OCI-LY7 (cell line): ENCODE results near the gene ARFIP2. TPM values are rescaled to one million over a fixed set of nuclear protein-coding genes. Genes with fewer than 3 reads are reported as not detected.

ENCODE experiments used
- BruUV-seq: library from RNA; stranded (reverse); fragments of 400-500 nt; replicated peaks from 2 replicates; lab custom pipeline; 2021; lab: Mats Ljungman, UMichigan
- CTCF ChIA-PET: fragments of 300-600 bp; sonication (Branson Sonifier 250); formaldehyde crosslinking; loops from one replicate; lab custom pipeline; 2022; ENCODE audit warnings: antibody characterized with exemption; ENCODE audit not compliant: unreplicated experiment; lab: Charles Lee
- POLR2A ChIA-PET: fragments of 300-600 bp; sonication (Branson Sonifier 250); formaldehyde crosslinking; loops from one replicate; lab custom pipeline; 2022; ENCODE audit warnings: antibody characterized with exemption; lab: Charles Lee
- DNase-seq: peaks from one replicate; pipeline ENCODE4 v3.0.0-alpha.2; 2015; ENCODE audit warnings: low spot score
- H2AFZ ChIP-seq: fragments of 200-600 bp; sonication (generic), shearing (Covaris generic); 2 replicates; pipeline ENCODE4 v1.6.1; 2014; ENCODE audit warnings: mild to moderate bottlenecking, antibody characterized with exemption, low read length, moderate library complexity
- H3K27ac ChIP-seq: fragments of 200-600 bp; sonication (generic); 2 replicates; pipeline ENCODE4 v1.5.1; 2014; ENCODE audit warnings: mixed run types, low read depth, mild to moderate bottlenecking, moderate library complexity, low read length, inconsistent platforms; ENCODE audit not compliant: poor library complexity, severe bottlenecking
- H3K36me3 ChIP-seq: fragments of 200-600 bp; sonication (generic); 2 replicates; pipeline ENCODE4 v1.6.1; 2014; ENCODE audit warnings: mild to moderate bottlenecking, antibody characterized with exemption, low read length, moderate library complexity, mixed read lengths; ENCODE audit not compliant: insufficient read depth
- H3K4me1 ChIP-seq: fragments of 200-600 bp; sonication (generic); 2 replicates; pipeline ENCODE4 v1.5.1; 2014; ENCODE audit warnings: mild to moderate bottlenecking, low read length; ENCODE audit not compliant: insufficient read depth, poor library complexity, severe bottlenecking
- H3K4me2 ChIP-seq: fragments of 200-600 bp; sonication (generic); 2 replicates; pipeline ENCODE4 v1.6.1; 2014; ENCODE audit warnings: mild to moderate bottlenecking, low read length
- H3K4me3 ChIP-seq: fragments of 200-600 bp; sonication (generic); 2 replicates; pipeline ENCODE4 v1.5.1; 2014; ENCODE audit warnings: mild to moderate bottlenecking, low read depth, low read length; ENCODE audit not compliant: poor library complexity, severe bottlenecking
- H3K79me2 ChIP-seq: fragments of 200-600 bp; sonication (generic); 2 replicates; pipeline ENCODE4 v1.6.1; 2016; ENCODE audit warnings: low read depth, mild to moderate bottlenecking, low read length, moderate library complexity, mixed read lengths; ENCODE audit not compliant: insufficient read depth
- H3K9me2 ChIP-seq: fragments of 200-600 bp; sonication (generic); 2 replicates; pipeline ENCODE4 v1.6.1; 2016; ENCODE audit warnings: mild to moderate bottlenecking, low read length, mixed read lengths; ENCODE audit not compliant: insufficient read depth
- H3K9me3 ChIP-seq: fragments of 200-600 bp; sonication (generic); 2 replicates; pipeline ENCODE4 v1.6.1; 2014; ENCODE audit warnings: mild to moderate bottlenecking, mixed run types, low read length, mixed read lengths
- H4K20me1 ChIP-seq: fragments of 200-600 bp; sonication (generic); 2 replicates; pipeline ENCODE4 v1.6.1; 2014; ENCODE audit warnings: mild to moderate bottlenecking, antibody characterized with exemption, low read length, moderate library complexity, mixed read lengths; ENCODE audit not compliant: insufficient read depth
- CTCF ChIP-seq: fragments of 200-600 bp; sonication (generic); conservative IDR thresholded peaks from 2 replicates; pipeline ENCODE4 v1.5.1; 2014; ENCODE audit warnings: mild to moderate bottlenecking, antibody characterized with exemption, low read length, moderate library complexity, mixed read lengths
- EZH2phosphoT487 ChIP-seq: fragments of 200-600 bp; sonication (generic); IDR thresholded peaks from 2 replicates; pipeline ENCODE4 v1.6.1; 2018; ENCODE audit warnings: low read depth, borderline replicate concordance, mild to moderate bottlenecking, mixed run types, antibody characterized with exemption, low read length, moderate library complexity, mixed read lengths
- intact Hi-C: fragments of 100-400 bp; cut with micrococcal nuclease; formaldehyde crosslinking; loops from one replicate; pipeline ENCODE4 v1.10.0; 2022; ENCODE audit not compliant: unreplicated experiment
- total RNA-seq, 2 experiments: library from RNA; depleted of rRNA in 1 of 2; stranded (reverse); fragments of >200 nt in 1 of 2; shearing (Covaris generic) in 1 of 2; gene quantifications; 2 replicates each; pipeline ENCODE4 v1.2.3, GENCODE V29; 2014 to 2022

The ARFIP2 gene
- total RNA-seq, 2 experiments from 2014 or later, result 40.7 to 49.0 TPM

DNA sequence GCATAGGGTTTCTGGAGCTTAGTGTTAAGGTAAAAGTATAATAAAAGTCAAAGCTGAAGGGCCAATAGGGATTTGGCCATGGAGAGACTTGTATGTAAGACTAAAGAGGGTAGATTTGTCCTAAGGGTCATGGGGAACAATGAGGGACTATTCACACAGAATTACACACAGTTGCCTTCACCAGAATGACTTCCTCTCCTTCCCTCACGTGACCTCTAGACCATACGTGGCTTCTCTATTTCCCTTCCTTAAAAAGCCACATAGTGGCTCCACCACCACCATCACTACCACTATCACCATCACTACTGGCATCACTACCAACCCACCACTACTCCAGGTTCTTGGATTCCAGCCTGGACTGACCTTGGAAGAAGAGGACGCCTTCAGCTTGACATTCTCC lies 43.1 kb downstream of the ARFIP2 start:
- ChIA-PET CTCF (interaction anchor here (0.5 to 4.0 kb wide), 4 partner anchors 19 to 245 kb away, joined by 4 to 23 read pairs (median 4); partner anchors contain the start of genes APBB1, ARFIP2, MRPL17 and TIMM10B), POLR2A (interaction anchor here (0.7 to 3.1 kb wide), 9 partner anchors 16 to 60 kb away, joined by 3 to 17 read pairs (median 3); partner anchors contain the start of gene APBB1)
- intact Hi-C loops, result loop anchor here (5.0 kb wide), 1 partner anchor 489 kb away; the partner anchor contains the start of gene ZNF215
- BruUV-seq, result no TSS peak
- H3K79me2 ChIP-seq, result no peaks in the 10 kb centered on the region
- DNase-seq, result peak; percentile 41
- no peaks in the 10 kb centered on the region for H3K36me3 ChIP-seq
- H3K4me1 ChIP-seq, result peaks cover 82% of the 10 kb centered on the region
- TF ChIP-seq EZH2phosphoT487 (no peak), CTCF (no peak)
- H3K9me2 ChIP-seq, result no peaks in the 10 kb centered on the region
- no peaks in the 10 kb centered on the region for H4K20me1 ChIP-seq
- H3K4me3 ChIP-seq, result no peak overlapping the region
- no peaks in the 10 kb centered on the region for H3K9me3 ChIP-seq
- peak overlapping the region; percentile 83; the same call in 1 of the 2 replicates for H2AFZ ChIP-seq
- no peak overlapping the region for H3K27ac ChIP-seq
- peak overlapping the region; percentile 40 for H3K4me2 ChIP-seq

- TF ChIP-seq EZH2phosphoT487, result no peak
- TF ChIP-seq CTCF, result no peak
- Histone ChIP-seq H3K4me1 (peaks cover 84% of the 10 kb centered on the region), H3K27ac (no peak overlapping the region), H3K79me2 (no peaks in the 10 kb centered on the region), H2AFZ (peak overlapping the region; percentile 83; the same call in 1 of the 2 replicates), H3K4me2 (peak overlapping the region; percentile 40), H3K9me3 (no peaks in the 10 kb centered on the region), H3K9me2 (no peaks in the 10 kb centered on the region), H3K36me3 (no peaks in the 10 kb centered on the region), H3K4me3 (no peak overlapping the region), H4K20me1 (no peaks in the 10 kb centered on the region)
- intact Hi-C loops, result loop anchor here (5.0 kb wide), 1 partner anchor 490 kb away; the partner anchor contains the start of gene ZNF215
- POLR2A ChIA-PET, result interaction anchor here (0.7 to 3.1 kb wide), 8 partner anchors 17 to 59 kb away, joined by 3 to 17 read pairs (median 3); partner anchors contain the start of gene APBB1
- BruUV-seq, result no TSS peak
- CTCF ChIA-PET, result interaction anchor here (1.2 to 4.0 kb wide), 3 partner anchors 18 to 246 kb away, joined by 4 to 23 read pairs (median 4); partner anchors contain the start of genes APBB1 and MRPL17
- DNase-seq, result no peak
Observed at GRCh38 chr11:6437423-6437822, 43.7 kb downstream of the ARFIP2 start.
